Aorta (tissue), 5 donors: ENCODE results near the gene GRAMD1A. TPM values are rescaled to one million over a fixed set of nuclear protein-coding genes. Genes with fewer than 3 reads are reported as not detected.
"Not testable (repeated sequence)": the region's sequence is repeated elsewhere in the genome, so short reads cannot be mapped to it uniquely, and the experiment has no call there.

Experiments
- ATAC-seq: fragments of 200-7000 bp; cut with Tn5 transposase; one replicate; pipeline ENCODE4 v1.9.1; 2022; ENCODE audit warnings: moderate library complexity; ENCODE audit not compliant: low FRiP score
- DNase-seq, 2 donors: peaks; one replicate each; pipeline ENCODE4 v3.0.0-alpha.2; 2020
- H3K27ac ChIP-seq, 2 donors: one replicate each; pipeline ENCODE4 v1.5.1; 2013; ENCODE audit warnings: low read length in 2 of 2, mild to moderate bottlenecking in 2 of 2, moderate library complexity in 2 of 2, control low read depth in 1 of 2, inconsistent platforms in 1 of 2, low read depth in 1 of 2
- H3K27me3 ChIP-seq, 2 donors: one replicate each; pipeline ENCODE4 v1.6.1; 2013; ENCODE audit warnings: control low read depth in 1 of 2, low read length in 1 of 2, mild to moderate bottlenecking in 1 of 2, moderate library complexity in 1 of 2; ENCODE audit not compliant: insufficient read depth in 2 of 2, control insufficient read depth in 1 of 2
- H3K36me3 ChIP-seq, 2 donors: one replicate each; pipeline ENCODE4 v1.6.1; 2013; ENCODE audit warnings: control low read depth in 1 of 2, low read length in 1 of 2, mild to moderate bottlenecking in 1 of 2; ENCODE audit not compliant: insufficient read depth in 2 of 2, control insufficient read depth in 1 of 2
- H3K4me1 ChIP-seq, 2 donors: one replicate each; pipeline ENCODE4 v1.6.1; 2013; ENCODE audit warnings: low read length in 2 of 2, control low read depth in 1 of 2, mild to moderate bottlenecking in 1 of 2, moderate library complexity in 1 of 2; ENCODE audit not compliant: insufficient read depth in 2 of 2, control insufficient read depth in 1 of 2
- H3K4me3 ChIP-seq, 2 donors: one replicate each; pipeline ENCODE4 v1.5.1; 2013; ENCODE audit warnings: low read length in 2 of 2, control low read depth in 1 of 2, mild to moderate bottlenecking in 1 of 2
- H3K9me3 ChIP-seq: one replicate; pipeline ENCODE4 v1.6.1; 2013; ENCODE audit warnings: mild to moderate bottlenecking, low read length; ENCODE audit not compliant: control insufficient read depth
- WGBS, 2 donors: extraction: QIAGEN DNeasy Blood & Tissue Kit; methylation state at CpG; one replicate each; pipeline ENCODE4 v1.1.7; 2013; 5-methylcytosine and 5-hydroxymethylcytosine counted together
- intact Hi-C, 2 donors: fragments of 100-400 bp; cut with DNase I; formaldehyde crosslinking; loops; one replicate each; pipeline versions ENCODE4 v1.14.2 to v1.15.0; 2022
- polyA plus RNA-seq, 2 donors: library from polyadenylated mRNA; stranded (reverse); fragments of 200-250 nt; gene quantifications; one replicate each; pipeline ENCODE4 v1.2.3, GENCODE V29; 2013
- total RNA-seq, 2 donors: library from RNA; stranded (reverse); fragmentation: NEBNext Ultra II Directional; extraction: Animal tissue kit (Norgen Biotek cat#: 25700); gene quantifications; one replicate each; pipeline ENCODE4 v1.2.1, GENCODE V29; 2021
- donor health status: healthy with polysubstance abuse.
- donor health status: Bipolar disorder and iron deficiency.
- donor health status: DM: no; HTN: no; CAD: no.
- donor health status: DM: no; HTN: no; CAD: no.
- donor health status: DM: yes; HTN: yes; CAD: no.

Gene GRAMD1A
- total and polyA plus RNA-seq, 4 donors = 13.4 to 92.7 (median 62.3) TPM

DNA sequence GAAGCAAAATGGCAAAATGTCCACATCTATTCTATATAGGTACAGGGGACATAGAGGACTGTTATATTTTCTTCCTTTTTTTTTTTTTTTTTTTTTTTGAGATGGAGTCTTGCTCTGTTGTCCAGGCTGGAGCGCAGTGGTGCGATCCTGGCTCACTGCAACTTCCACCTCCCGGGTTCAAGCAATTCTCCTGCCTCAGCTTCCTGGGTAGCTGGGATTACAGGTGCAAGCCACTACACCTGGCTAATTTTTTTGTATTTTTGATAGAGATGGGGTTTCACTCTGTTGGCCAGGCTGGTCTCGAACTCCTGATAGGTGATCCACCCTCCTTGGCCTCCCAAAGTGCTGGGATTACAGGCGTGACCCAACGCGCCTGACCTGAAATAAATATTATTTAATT lies 1.9 kb upstream of the GRAMD1A start:
- intact Hi-C loops, H3K4me1 ChIP-seq, H3K36me3 ChIP-seq, H3K9me3 ChIP-seq, ATAC-seq, H3K4me3 ChIP-seq, H3K27ac ChIP-seq, H3K27me3 ChIP-seq: not testable (repeated sequence)
- peak in 1 of 2 donors; percentile 13 for DNase-seq
- 93 to 96% methylated on average over 7 of the region's 7 CpGs for WGBS, 2 donors

DNA sequence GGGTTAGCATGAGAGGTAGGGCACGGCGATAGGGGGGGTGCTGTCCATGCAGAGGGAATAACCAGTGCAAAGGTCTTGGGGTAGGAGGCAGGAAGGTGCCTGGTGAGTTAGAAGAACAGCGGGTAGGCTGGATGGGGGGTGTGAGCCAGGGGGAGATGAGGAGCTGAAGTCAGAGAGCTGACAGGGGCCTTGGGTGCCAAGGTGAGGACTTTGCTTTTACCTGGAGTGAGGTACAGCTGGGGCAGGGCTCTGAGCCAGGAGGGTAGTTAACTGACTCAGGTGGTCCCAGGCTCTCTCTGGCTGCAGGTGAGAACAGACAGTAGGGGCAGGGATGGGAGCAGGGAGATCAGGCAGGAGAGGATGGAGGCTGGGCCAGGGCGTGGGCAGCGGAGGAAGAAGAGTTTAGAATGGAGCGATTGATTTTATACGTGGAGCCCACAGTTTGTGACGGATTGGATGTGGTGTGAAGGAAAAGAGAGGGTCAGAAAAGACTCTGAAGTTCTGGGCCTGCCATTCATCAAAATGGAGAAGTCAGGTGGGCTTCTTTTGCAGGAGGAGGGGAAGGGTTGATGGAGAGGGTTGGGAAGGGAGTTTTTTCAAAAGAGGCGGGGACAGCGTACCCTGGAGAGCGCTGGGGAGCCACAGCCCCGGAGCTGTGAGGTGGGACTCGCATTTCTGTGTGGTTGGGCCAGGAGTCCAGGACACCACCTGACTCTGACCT lies 1.2 kb upstream of the GRAMD1A start:
- H3K4me3 ChIP-seq = no peak overlapping the region
- H3K27ac ChIP-seq = peak overlapping the region in 1 of 2 donors; percentile 98
- WGBS, 2 donors = 43 to 47% methylated on average over 13 of the region's 13 CpGs
- intact Hi-C loops = no loop called here
- H3K27me3 ChIP-seq = no peaks in the 10 kb centered on the region
- ATAC-seq = no peak
- peak in 1 of 2 donors; percentile 59 for DNase-seq
- no peaks in the 10 kb centered on the region for H3K4me1 ChIP-seq
- no peaks in the 10 kb centered on the region for H3K36me3 ChIP-seq
- no peaks in the 10 kb centered on the region for H3K9me3 ChIP-seq

DNA sequence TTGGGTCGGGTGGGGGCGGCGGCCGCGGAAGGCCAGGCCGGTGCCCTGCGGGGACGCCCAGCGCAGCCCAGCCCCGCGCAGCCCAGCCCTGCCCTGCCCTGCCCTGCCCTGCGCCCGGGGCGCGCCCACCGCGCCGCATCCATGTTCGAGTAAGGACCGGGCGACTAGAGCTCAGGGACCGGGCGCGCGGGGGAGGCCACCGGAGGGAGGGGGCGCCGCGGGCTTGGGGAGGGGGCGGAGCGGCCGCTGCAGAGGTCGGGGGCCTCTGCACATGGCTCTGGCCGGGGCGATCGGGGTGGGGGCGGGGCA lies 169 bp downstream of the GRAMD1A start:
- ATAC-seq (no peak), DNase-seq (no peak)
- Histone ChIP-seq H3K4me1 (no peaks in the 10 kb centered on the region), H3K4me3 (peak overlapping the region; percentile 91 to 92), H3K36me3 (no peaks in the 10 kb centered on the region), H3K27ac (peak overlapping the region in 1 of 2 donors; percentile 58), H3K27me3 (no peaks in the 10 kb centered on the region), H3K9me3 (no peaks in the 10 kb centered on the region)
- intact Hi-C loops = no loop called here
- 1% methylated on average over 21 to 37 of the region's 37 CpGs for WGBS, 2 donors

DNA sequence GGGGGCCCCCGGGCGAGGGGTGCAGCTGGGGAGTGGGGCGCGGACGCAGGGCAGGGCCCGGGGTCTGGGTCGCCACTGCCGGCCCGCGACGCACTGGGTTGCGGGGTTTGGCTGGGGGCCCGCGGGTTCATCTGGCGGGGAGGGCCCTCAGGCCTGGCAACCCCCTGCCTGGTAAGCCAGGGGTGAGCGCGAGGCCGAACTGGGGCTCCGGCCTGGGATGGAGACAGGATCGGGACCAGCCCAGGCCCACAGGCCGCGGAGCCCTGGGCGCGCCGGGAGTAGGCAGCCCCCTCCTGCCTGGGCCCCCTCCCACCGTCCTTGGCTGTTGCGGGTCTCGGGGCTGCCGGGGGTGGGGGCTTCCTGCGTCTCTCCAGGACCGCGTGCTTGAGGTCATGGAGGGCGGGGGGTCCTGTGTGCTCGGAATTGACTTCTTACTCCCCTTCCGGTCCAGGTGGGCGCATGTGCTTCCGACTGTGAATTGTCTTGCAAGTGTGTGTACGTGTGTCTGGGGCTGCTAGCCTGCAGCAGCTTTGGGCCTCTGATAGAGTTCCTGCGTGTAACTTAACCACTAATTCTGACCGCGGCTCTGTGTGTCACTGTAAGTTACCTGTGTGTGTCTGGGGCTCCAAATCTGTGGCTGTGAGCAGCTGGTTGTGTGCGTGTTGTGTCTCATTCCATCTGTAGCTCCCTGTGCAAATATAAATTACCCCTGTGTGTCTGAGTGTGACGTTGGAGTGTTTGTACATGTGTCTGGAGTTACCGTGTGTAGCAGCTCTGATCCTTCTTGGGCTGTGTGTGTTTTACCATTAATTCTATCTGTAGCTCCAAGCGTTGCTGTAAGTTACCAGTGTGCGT lies 751 bp downstream of the GRAMD1A start:
- Histone ChIP-seq H3K4me3 (peak overlapping the region; percentile 91 to 92), H3K27me3 (no peaks in the 10 kb centered on the region), H3K9me3 (no peaks in the 10 kb centered on the region), H3K36me3 (no peaks in the 10 kb centered on the region), H3K4me1 (no peaks in the 10 kb centered on the region), H3K27ac (peak overlapping the region; percentile 49 to 58)
- ATAC-seq (no peak), DNase-seq (no peak)
- intact Hi-C loops = no loop called here
- WGBS, 2 donors = 1 to 3% methylated on average over 27 to 46 of the region's 46 CpGs

DNA sequence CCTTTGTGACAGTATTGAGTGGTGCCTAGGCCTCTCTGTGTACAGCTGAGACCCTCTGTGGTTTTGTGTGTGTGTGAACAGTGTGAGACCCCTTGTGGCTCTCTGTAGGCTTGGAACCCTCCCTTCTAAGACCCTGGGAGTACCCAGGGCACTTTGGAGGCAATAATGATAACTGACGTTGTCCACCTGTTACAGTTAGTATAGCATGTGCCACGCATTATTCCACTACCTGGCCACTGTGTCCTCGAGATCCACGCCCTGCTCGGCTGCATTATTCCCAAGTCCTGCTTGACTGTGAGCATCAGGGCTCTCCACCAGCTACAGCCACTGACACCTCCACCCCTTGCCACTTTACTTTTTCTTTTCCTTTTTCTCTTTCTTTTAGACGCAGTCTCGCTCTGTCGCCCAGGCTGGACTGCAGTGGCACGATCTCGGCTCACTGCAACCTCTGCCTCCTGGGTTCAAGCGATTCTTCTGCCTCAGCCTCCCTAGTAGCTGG lies 2.0 kb downstream of the GRAMD1A start:
- Histone ChIP-seq H3K27me3 (no peaks in the 10 kb centered on the region), H3K4me1 (no peaks in the 10 kb centered on the region), H3K9me3 (no peaks in the 10 kb centered on the region), H3K27ac (no peak overlapping the region), H3K36me3 (no peaks in the 10 kb centered on the region), H3K4me3 (no peak overlapping the region)
- 91% methylated on average over 11 of the region's 11 CpGs for WGBS, 2 donors
- no peak for ATAC-seq
- no peak for DNase-seq
- intact Hi-C loops = no loop called here

DNA sequence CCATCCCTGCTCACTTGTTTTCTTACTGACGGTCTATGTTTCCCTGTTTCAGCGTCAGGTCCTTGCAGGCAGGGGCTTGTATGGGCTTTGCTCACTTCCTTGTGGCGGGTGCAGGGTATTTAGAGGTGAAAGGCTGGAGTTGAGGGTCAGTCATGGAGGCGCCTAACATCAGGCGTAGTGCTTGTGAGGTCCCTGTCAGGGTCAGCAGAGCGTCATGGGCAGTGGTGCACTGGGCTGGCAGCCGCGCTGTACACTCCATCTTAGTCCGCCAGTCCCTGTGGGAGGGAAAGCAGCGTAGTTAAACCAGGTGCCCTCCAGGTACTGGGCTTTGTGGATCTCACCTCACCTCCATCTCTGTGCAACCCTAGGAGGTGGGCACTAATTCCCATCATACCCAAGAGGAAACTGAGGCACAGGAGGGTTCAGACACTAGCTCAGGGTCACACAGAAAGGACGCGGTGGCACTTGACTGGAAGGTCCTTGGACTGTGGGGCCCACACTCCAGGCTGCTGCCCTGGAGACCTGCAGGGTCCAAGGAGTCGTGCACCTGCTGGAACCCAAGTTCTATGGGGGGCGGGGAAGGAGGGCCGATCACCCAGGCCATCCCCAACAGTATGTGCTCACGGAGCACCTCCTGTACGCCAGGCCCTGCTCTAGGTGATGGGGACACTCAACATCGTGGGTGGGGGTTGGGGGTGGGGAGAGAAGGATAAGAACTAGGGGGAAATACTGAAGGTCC lies 4.6 kb downstream of the GRAMD1A start:
- Histone ChIP-seq H3K4me1 (no peaks in the 10 kb centered on the region), H3K9me3 (no peaks in the 10 kb centered on the region), H3K27ac (no peak overlapping the region), H3K4me3 (no peak overlapping the region), H3K36me3 (no peaks in the 10 kb centered on the region), H3K27me3 (no peaks in the 10 kb centered on the region)
- intact Hi-C loops = no loop called here
- no peak for ATAC-seq
- no peak for DNase-seq
- 91 to 93% methylated on average over 18 of the region's 18 CpGs for WGBS, 2 donors

DNA sequence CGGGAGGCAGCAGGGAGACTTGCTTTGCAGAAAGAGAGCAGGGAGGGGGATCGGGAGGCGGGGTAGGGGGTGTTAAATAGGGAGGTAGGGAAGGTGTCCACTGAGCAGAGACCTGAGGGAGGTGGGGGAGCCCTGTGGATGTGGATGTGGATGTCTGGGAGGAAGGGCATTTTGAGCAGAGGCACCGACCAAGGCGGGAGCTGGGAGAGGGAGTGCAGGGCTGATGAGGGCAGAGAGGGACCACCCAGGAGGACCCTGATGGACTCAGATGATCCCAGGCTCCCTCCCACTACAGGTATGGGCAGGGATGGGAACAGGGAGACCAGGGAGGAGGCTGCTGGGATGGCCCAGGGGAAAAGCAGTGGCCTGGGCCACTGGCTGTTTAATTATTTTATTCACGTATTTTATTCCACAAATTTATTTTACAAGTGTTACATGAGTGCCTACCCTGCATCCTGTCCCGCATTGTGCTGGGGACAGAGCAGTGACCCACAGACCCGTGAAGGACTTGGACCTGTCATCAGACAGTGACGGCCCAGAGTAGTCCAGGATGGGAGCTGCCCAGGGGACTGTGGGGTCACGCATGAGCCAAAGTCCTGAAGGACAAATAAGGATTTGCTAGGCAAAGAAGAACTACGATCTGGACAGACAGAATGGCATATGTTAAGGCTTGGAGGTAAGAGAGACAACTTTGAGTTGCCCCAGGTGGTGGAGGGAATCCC lies 5.3 kb downstream of the GRAMD1A start:
- no peak overlapping the region for H3K27ac ChIP-seq
- H3K9me3 ChIP-seq = no peaks in the 10 kb centered on the region
- DNase-seq = no peak
- no peak overlapping the region for H3K4me3 ChIP-seq
- no peak for ATAC-seq
- H3K27me3 ChIP-seq = no peaks in the 10 kb centered on the region
- no peaks in the 10 kb centered on the region for H3K4me1 ChIP-seq
- H3K36me3 ChIP-seq = peaks cover 0 to 2% of the 10 kb centered on the region in 2 donors
- intact Hi-C loops = no loop called here
- WGBS, 2 donors = 84% methylated on average over 11 of the region's 11 CpGs

DNA sequence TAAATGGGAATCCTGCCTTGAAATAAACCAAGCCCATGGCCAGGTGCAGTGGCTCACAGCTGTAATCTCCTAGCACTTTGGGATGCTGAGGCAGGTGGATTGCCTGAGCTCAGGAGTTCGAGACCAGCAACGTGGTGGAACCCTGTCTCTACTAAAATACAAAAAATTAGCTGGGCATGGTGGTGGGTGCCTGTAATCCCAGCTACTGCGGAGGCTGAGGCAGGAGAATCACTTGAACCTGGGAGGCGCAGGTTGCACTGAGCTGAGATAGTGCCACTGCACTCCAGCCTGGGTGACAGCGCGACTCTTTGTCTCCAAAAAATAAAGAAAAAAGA lies 5.9 kb downstream of the GRAMD1A start:
- intact Hi-C loops = not testable (repeated sequence)

More for the DNA sequence above, 5.9 kb downstream of the GRAMD1A start:
- H3K27ac ChIP-seq, DNase-seq, H3K4me3 ChIP-seq, ATAC-seq, H3K4me1 ChIP-seq, H3K36me3 ChIP-seq, H3K27me3 ChIP-seq, H3K9me3 ChIP-seq: not testable (repeated sequence)
- 94 to 95% methylated on average over 6 of the region's 6 CpGs for WGBS, 2 donors
